Central memory CD4-positive, alpha-beta T cell (primary cell): Measurements from ENCODE around the gene FBXO46.
"Not testable (repeated sequence)": the region's sequence is repeated elsewhere in the genome, so short reads cannot be mapped to it uniquely, and the experiment has no call there.

Source experiments
- DNase-seq: peaks from one replicate; pipeline ENCODE4 v3.0.0; 2022

The FBXO46 gene

GRCh38 chr19:45766296-45766868 lies 35.7 kb upstream of the FBXO46 start:
- DNase-seq, result no peak

- DNase-seq, result no peak
These were observed 35.1 kb upstream of the FBXO46 start for GRCh38 chr19:45765702-45766295.

GRCh38 chr19:45764945-45765701 lies 34.4 kb upstream of the FBXO46 start:
- DNase-seq, result no peak

- no peak for DNase-seq
These were observed 33.8 kb upstream of the FBXO46 start for GRCh38 chr19:45764475-45764874.

- DNase-seq, result no peak
These were observed 33.1 kb upstream of the FBXO46 start for GRCh38 chr19:45763691-45764294.

GRCh38 chr19:45762870-45763631 lies 32.4 kb upstream of the FBXO46 start:
- DNase-seq, result no peak

GRCh38 chr19:45761714-45762113 lies 31.0 kb upstream of the FBXO46 start:
- no peak for DNase-seq

- no peak for DNase-seq
These were observed 28.2 kb upstream of the FBXO46 start for GRCh38 chr19:45758921-45759320.

- DNase-seq, result no peak
These were observed 27.0 kb upstream of the FBXO46 start for GRCh38 chr19:45757695-45758094.

GRCh38 chr19:45754323-45754722 lies 23.6 kb upstream of the FBXO46 start:
- no peak for DNase-seq

- DNase-seq, result no peak
These were observed 22.9 kb upstream of the FBXO46 start for GRCh38 chr19:45753548-45753947.

- DNase-seq, result no peak
These were observed 21.9 kb upstream of the FBXO46 start for GRCh38 chr19:45752639-45753038.

- not testable (repeated sequence) for DNase-seq
These were observed 20.8 kb upstream of the FBXO46 start for GRCh38 chr19:45751483-45751882.

- no peak for DNase-seq
These were observed 16.8 kb upstream of the FBXO46 start for GRCh38 chr19:45747513-45747912.

GRCh38 chr19:45746866-45747265 lies 16.2 kb upstream of the FBXO46 start:
- DNase-seq, result no peak

- DNase-seq, result no peak
These were observed 14.9 kb upstream of the FBXO46 start for GRCh38 chr19:45745606-45746005.

GRCh38 chr19:45742969-45743368 lies 12.3 kb upstream of the FBXO46 start:
- DNase-seq, result no peak

GRCh38 chr19:45739498-45740439 lies 9.1 kb upstream of the FBXO46 start:
- no peak for DNase-seq

- no peak for DNase-seq
These were observed 2.6 kb upstream of the FBXO46 start, which contains the start of gene MEIOSIN for GRCh38 chr19:45733160-45733810. TSS of gene MEIOSIN (plus strand) at chr19:45733439. CDS start at chr19:45735377, 1,938 bp downstream.

- no peak for DNase-seq
These were observed 851 bp downstream of the FBXO46 start for GRCh38 chr19:45729800-45730290.

GRCh38 chr19:45728683-45729082 lies 2.0 kb downstream of the FBXO46 start:
- DNase-seq, result not testable (repeated sequence)
